Glomerular visceral epithelial cell (primary cell): ENCODE measurements around the gene DNAJC13.
"Not testable (repeated sequence)": the region's sequence is repeated elsewhere in the genome, so short reads cannot be mapped to it uniquely, and the experiment has no call there.

Source experiments
- DNase-seq: peaks from one replicate; pipeline ENCODE4 v3.0.0-alpha.2; 2016; ENCODE audit errors: extremely low spot score

DNAJC13 gene

DNA sequence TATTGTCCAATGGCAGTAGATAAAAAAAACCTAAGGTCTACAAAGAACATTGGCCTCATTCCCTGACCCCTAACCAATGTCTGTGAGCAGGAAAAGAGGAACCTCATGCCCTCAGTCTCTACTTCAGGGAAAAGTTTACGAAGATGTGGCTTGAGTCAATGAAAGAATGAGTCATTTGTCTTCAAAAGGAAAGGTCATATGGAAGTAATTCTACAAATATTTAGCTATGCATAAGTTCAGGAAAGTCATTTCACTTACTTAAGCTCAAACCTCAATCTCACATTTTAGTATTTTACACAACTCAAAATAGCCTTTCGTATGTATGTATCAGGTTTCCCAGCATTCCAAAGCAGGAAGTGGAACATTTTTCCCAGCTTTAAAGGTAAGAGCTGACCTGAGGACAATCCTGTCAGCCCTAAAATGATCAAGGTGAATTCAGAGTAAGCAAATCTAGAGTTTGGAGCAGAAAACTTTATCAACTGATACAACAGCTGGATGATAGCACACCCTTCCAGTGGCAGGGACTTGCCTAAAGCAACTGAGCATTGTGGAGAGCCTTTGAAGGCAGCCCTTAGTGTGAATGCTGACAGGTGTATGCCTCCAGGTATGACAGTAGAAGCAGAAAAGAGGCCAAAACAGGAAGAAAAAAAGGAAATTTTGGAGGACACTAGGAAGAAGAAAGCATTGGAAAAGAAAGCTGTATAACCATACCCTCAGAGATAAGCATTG lies 125.9 kb downstream of the DNAJC13 start:
- peak; percentile 44 for DNase-seq

DNA sequence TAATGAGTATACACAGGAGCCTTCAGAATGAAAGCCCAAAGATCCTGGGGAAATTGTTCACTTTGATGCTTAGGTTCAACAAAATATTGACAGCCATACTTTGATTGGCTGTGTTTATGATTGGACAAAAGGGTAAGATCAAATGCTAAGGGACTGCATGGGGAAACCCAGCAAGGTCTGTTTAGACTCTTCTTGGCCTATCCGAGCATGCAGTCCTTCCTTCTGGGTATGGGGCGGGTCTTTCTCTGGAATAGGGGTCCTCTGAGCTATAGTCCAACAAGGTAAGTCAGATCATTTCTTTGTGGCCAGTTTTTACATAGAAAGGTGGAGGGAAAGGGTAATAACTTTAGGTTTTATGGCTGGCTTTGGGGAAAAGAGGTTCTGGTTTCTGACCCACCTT lies 126.8 kb downstream of the DNAJC13 start:
- no peak for DNase-seq

DNA sequence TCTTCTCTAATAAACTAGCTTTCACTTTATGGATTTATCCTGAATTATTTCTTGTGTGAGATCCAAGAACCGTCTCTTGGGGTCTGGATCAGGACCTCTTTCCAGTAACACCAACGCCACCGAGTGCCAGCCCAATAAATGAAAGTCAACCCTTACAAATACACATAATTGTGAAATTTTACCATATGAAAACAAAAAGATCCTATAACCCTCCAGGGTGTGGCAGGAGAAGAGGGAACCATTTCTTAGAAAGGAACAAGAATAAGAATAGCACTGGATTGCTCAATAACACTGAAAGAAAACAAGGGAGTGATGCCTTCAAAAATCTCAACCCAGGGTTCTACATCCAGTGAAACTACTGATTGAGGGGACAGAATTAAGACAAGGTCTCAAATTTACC lies 128.2 kb downstream of the DNAJC13 start:
- DNase-seq, result no peak

DNA sequence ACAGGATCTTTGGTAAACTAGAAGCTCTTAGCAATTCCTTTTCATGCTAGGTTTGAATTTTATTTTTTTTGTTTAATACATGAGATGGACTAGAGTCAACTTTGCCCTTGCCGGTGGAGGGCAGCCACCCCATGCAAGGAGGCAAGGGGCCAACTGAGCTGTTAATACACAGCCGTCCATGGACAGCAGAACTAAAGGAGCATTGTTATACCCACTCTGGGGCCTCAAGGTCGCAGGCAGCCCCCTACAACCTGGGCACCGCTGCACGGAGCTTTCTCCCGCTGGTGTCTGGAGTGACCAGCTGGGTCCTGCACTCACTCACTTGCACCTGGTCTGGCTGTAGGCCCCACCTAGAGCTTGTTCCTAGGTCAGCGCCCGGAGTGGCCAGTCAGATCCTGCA lies 131.9 kb downstream of the DNAJC13 start:
- DNase-seq, result no peak

DNA sequence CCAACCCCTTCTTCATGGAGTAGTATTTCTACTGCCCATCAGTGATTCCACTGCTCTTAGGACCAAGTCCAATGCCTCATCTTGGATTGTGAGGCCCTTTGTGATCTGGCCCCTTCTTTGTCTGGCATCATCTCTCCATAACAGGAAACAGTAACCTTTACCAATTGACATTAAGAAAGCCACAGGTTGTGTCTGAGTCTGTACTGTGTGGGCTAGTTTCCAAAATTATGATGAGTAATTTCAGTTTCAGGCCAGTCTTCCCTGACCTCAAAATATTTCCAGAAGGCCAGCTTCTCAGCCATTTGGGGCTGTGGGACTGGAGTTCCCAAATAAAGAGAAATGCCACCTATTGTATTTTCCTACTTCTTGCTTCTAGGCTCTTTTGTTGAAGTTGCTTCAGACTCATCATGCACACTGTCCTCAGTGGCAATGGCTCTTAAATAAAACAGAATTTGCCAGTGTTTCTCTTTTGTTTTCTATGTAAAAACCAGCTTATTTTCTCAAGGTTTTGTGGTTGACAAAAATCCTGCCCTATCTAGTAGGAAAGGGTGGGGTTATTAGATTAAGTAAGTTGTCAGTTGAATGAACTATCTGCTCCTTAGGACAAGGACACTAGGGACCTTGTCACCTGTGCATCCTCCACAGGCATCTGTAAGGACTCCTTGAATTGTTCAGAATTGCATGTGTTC lies 132.7 kb downstream of the DNAJC13 start:
- peak; percentile 49 for DNase-seq

DNA sequence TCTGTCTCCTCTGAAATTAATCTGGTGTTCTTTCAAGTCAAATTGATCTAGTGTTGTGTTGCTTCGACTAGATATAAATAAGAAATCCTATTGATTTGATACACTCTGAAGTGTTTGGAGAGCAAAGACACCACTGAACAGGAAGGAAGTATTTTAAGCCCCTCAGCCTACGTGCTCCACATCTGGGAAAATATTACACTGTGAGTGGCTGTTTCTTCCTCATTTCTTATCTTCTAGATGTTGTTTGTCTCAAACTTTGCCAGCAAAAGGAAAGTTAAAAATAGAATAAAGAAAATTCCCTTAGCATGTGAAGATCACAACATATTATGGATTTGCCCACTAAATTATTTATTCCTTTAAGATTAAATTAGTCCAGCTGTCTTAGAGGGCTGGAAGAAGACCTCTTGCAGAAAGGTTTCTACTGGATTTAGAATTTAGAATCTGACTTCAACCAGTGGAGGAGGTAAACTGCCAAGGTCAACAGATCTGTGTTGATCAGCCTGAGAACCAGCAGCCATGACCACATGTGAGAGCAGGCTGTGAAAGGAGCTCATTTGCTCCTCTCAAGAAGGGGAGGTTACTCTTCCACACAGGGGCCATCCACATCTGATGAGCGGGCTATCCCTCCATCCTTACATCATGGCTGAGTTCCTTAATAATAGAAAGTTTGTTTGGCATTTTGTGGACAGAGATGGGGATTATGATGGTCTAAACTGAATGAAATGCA lies 133.4 kb downstream of the DNAJC13 start:
- no peak for DNase-seq

DNA sequence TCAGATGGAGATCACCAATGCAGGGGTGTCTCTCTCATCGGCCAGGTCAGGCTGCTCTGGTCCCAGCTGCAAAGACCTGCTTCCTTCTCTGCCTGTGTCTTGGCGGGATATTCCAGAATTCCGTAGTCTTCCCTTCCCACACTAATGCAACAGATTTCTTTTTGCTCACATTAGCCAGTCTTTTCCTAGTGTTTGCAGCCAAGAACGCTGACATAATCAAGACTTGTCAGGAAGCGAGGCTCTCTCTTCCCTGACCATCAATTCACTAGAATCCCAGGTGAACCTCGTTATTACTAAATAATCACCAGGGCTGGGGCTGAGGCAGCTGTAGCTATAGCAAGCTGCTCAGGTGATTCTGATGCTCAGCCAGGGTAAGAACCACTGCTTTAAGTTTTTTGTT lies 136.5 kb downstream of the DNAJC13 start:
- no peak for DNase-seq

DNA sequence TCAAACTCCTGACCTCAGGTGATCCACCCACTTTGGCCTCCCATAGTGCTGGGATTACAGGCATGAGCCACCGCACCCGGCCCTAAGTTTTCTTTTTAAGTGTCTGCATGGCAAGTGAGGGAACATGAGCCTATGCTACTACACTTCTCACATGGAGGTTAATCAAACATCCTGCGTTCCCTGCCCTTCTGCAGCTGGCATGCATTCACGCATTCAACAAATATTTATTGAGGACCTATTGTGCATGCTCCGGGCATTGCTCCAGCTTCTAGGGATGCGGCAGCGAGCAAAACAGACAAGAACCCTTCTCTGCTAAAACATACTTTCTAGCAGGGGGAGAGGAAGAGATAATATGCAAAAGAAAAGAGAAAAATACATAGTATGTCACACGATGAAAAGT lies 137.1 kb downstream of the DNAJC13 start:
- DNase-seq, result no peak

DNA sequence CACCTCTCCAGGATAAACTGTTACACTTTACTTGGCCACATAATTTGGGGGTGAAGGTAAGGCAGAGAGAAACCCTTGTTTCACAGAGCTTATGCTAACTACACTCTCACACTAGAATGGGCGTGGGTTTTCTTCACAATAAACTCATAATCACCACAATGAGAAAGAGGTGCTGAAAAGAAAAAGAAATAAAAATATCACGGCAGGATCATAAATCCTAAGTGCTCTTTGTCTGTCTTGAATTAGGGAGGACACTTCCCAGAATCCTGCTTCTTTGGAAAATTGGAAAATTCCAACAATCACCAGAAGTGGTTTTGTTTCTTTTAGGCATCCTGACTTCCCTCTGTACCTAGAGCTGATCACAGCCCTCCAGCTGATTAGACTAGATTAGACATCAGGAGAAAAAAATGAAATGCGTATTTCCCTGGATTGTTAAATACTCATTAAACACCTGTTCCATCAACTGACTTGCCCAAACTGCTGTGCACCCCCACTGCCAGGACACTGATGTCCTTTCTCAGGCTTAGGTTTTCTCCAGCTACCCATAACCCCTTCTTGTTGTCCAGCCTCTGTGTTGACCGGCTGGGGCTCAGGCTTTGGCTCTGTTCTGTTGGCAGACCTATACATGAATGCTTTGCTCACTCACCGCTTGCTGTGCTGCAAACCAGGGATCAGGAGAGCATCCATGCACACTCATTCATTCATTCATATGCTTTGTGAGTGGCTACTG lies 138.2 kb downstream of the DNAJC13 start:
- DNase-seq, result no peak

DNA sequence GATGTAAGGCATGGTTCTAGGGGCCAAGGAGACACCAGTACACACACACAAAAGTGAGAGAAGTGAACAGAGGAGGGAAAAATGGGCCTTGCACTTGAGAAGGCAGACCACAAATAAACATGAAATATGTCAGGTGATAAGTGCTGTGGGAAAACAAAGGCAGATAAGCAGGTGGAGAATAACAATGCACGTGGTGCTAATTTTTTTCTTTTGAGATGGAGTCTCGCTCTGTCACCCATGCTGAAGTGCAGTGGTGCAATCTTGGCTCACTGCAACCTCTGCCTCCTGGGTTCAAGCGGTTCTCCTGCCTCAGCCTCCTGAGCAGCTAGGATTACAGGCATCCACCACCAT lies 138.7 kb downstream of the DNAJC13 start:
- not testable (repeated sequence) for DNase-seq

DNA sequence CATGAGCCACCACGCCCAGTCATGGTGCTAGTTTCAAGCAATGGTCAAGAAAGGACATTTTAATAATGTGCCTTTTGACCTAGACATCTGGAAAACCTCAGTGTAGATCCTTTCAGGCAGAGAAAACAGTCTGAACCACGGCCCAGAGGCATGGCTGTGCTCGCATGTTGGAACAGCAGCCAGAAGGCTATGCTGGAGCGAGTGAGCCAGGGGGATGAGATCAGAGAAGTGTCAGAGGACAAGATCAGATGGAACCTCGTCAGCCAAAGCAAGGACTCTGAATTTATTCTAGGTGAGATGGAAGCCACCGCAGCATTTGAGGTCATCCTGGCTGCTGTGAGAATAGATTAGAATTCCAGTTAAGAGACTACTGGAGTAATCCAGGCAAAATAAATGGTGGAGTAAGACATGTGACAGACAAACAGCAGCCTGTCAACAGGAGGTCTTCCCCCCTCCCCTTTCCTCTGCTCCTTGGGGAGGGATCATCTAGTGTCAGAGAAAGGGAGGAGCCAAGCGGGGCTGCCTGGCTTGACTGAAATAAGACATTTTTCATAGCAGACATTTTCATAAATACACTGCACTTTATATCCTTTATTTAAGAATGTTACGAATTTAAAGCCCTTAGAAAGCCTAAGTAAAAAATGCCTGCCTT lies 139.3 kb downstream of the DNAJC13 start:
- DNase-seq, result no peak

DNA sequence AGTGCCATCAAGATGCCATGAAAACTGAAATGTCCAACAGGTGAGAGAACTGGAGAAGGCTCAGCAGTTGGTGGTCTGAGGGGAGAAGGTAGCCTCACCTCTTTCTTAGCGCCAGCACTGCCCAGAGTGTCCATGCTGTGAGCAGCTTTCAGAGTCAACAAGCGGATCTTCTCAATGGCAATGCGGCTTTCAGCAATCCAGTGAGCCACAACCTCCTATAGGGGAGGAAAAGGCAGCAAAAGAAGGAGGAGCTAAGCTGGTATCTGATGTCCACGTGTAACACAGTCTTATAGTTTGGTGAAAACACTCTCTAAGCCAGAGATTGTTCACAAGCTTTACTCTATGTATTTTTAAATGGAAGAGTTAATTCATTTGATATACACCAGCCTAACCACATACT lies 143.7 kb downstream of the DNAJC13 start:
- DNase-seq, result no peak

DNA sequence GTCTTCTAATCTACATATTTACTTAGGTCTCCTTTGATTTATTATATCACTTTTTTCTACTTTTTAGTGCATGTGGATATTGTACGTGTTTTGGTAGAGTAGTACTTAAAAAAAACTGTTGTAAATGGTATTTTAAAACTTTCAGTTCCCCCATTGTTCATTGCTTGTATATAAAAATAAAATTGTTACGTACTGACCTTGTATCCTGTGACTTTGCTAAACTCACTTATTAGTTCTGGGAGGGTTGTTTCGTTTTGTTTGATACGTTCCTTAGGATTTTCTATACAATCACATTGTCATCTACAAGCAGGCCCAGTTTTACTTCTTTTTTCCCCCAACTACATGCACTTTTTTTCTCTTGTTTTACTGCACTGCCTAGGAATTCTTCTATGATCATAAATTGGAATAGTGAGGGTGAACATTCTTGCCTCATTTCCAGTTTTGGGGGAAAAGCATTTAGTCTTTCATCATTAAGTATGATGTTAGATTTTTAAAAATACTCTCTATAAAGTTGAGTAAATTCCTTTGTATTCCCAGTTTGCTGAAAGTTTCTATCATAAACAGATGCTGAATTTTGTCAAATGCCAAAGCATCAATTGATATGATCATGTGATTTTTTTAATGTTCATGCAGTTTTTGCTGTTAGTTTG lies 146.2 kb downstream of the DNAJC13 start:
- no peak for DNase-seq

DNA sequence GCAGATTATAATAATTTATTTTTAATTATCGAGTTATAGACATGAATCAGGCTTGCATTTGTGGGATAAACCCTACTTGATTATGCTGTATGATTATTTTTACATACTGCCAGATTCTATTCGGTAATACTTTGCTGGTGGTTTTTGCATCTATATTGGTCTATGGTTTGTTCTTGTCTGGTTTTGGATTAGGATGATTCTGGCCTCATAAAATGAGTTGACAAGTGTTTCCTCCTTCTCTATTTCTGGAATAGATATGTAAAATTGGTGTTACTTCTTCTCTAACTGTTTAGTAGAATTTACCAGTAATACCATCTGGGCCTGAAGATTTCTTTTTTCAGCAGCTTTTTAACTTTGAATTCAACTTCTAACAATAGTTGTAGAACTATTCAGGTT lies 146.8 kb downstream of the DNAJC13 start:
- no peak for DNase-seq

DNA sequence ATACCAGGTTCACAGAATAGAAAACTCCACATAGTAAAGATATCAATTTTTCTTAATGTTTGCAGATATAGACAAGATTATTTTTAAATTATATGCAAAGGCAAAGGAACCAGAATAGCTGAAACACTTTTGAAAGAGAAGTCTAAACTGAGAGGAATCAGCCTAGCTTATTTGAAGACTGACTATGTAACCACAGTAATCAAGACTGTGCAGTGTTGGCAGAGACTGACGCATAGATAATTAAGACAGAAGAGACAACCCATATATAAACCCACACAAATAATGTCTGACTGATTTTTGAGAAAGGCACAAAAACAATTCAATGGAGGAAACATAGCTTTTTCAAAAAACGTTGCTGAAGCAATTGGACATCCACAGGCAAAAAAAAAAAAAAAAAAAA lies 151.1 kb downstream of the DNAJC13 start:
- no peak for DNase-seq

DNA sequence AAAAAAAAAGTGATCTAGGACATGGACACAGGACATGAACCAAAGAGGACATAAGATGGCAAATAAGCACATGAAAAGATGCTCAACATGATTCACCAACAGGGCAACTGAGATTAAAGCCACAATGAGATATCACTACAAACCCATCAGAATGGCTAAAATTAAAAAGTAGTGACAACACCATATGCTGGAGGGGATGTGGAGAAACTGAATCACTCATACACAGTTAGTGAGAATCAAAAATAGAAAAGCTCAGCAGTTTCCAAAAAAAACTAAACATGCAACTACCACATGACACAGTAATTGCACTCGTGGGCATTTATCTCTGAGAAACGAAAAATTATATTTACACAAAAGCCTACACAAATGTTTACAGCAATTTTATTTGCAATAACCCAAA lies 151.9 kb downstream of the DNAJC13 start:
- no peak for DNase-seq

DNA sequence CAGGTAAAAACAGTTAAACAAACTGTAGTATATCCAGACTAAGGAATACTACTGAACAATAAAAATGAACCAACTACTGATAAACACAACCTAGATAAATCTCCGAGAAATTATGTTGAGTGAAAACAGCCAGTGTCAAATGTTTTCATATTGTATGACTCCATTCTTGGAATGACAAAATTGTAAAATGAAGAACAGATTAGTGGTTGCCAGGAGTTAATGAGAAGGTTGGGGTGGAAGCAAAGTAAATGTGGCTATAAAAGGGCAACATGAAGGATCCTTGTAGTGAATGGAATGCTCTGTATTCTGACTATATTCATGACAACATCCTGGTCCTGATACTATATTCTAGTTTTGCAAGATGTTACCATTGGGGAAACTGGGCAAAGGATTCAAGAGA lies 152.3 kb downstream of the DNAJC13 start:
- no peak for DNase-seq

DNA sequence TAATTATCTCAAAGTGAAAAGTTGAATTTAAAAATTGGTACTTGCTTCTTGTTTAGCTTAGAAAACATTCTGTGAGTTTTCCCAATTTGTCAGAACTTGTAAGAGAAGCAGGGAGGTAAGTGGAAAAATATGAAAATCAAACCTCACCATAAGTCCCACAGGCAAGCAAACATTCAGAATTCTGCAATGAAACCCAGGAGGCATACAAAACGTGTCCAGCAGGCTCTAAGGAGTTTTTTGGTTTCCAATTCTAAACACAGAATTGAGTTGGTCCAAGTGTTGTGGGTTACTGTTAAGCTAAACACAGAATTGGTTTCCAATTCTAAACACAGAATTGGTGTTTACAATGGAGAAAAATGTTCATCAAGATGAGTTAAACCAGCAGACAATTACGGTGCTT lies 152.7 kb downstream of the DNAJC13 start:
- DNase-seq, result no peak

DNA sequence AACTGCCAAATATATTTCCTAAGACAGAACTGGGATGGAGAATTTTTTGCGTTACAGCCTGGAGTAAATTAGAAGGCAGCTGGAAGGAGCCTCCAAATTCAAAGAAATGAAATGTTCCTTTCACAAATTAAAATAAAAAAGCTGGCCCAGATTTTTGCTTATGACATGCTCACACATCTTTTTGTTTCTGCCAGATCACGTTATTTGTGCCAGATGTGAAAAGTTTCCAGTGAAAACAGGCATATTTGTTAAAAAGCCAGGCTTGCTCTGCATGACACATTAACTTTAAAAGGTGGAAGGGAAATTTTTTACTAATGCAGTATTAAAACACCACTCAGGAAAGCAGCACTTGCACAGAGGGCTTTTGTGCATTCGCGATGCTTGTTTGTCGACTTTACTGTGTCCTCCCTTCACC lies 156.5 kb downstream of the DNAJC13 start:
- no peak for DNase-seq

DNA sequence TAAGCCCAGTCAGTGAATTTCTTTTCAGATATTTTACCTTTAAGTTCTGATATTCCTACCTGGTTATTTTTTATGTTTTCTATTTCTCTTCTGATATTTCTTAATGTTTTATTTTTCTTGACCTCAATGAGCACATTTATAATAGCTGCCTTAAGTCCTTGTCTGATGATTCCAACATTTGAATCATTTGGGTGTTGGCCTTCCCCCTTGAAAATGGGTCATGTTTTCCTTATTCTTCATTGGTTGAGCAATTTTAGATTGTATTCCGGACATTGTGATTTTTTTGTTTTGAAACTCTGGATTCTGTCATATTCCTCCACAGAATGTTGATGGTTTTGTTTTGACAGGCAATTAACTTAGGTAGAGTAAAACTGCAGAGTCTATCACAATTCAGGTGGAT lies 170.1 kb downstream of the DNAJC13 start:
- DNase-seq, result no peak
